ENCODE measurements around the gene ZC2HC1C. TPM values are rescaled to one million over a fixed set of nuclear protein-coding genes. Genes with fewer than 3 reads are reported as not detected.

Gene ZC2HC1C
- total RNA-seq, 4 donors from 2014 or later: 0.26 to 4.7 (median 2.4) TPM; not detected in 1

DNA sequence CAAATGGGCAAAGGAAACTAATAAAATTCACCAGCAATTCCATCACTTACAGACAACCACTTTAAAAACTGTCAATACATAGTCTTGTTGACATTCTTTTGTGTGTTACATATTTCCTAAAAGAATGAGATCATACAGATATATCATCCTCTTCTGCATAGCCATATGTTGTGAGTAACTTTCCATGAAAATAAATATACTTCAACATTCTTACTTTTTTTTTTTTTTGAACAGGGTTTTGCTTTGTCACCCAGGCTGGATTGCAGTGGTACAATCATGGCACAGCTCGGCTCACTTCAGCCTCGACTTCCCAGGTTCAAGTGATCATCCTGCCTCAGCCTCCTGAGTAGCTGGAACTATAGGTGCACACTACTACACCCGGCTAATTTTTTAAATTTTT lies 20.9 kb downstream of the ZC2HC1C start:
- no peaks in the 10 kb centered on the region for H3K36me3 ChIP-seq

GRCh38 chr14:75091251-75091650 lies 21.8 kb downstream of the ZC2HC1C start:
- TF ChIP-seq, protein P1, sequence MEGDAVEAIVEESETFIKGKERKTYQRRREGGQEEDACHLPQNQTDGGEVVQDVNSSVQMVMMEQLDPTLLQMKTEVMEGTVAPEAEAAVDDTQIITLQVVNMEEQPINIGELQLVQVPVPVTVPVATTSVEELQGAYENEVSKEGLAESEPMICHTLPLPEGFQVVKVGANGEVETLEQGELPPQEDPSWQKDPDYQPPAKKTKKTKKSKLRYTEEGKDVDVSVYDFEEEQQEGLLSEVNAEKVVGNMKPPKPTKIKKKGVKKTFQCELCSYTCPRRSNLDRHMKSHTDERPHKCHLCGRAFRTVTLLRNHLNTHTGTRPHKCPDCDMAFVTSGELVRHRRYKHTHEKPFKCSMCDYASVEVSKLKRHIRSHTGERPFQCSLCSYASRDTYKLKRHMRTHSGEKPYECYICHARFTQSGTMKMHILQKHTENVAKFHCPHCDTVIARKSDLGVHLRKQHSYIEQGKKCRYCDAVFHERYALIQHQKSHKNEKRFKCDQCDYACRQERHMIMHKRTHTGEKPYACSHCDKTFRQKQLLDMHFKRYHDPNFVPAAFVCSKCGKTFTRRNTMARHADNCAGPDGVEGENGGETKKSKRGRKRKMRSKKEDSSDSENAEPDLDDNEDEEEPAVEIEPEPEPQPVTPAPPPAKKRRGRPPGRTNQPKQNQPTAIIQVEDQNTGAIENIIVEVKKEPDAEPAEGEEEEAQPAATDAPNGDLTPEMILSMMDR (IDR thresholded peaks at IDR 0.05): no peak
- no peak for TF ChIP-seq POLR2A (IDR thresholded peaks at IDR 0.05)
- no peak for DNase-seq
- Histone ChIP-seq H3K27ac (no peak overlapping the region), H3K4me3 (no peak overlapping the region), H3K27me3 (no peaks in the 10 kb centered on the region), H3K36me3 (no peaks in the 10 kb centered on the region), H3K4me1 (no peaks in the 10 kb centered on the region), H3K9me3 (no peaks in the 10 kb centered on the region)
- intact Hi-C loops (cut with DNase I; ENCODE audit: low total_unique reads): no loop called here

More for the DNA sequence above, 20.9 kb downstream of the ZC2HC1C start:
- no peaks in the 10 kb centered on the region for H3K4me1 ChIP-seq
- intact Hi-C loops (cut with DNase I; ENCODE audit: low total_unique reads): no loop called here
- no peak overlapping the region for H3K4me3 ChIP-seq
- TF ChIP-seq POLR2A (IDR thresholded peaks at IDR 0.05): no peak
- TF ChIP-seq, protein P1 (IDR thresholded peaks at IDR 0.05): no peak
- H3K27ac ChIP-seq: no peak overlapping the region
- no peak for DNase-seq
- no peaks in the 10 kb centered on the region for H3K9me3 ChIP-seq
- H3K27me3 ChIP-seq: no peaks in the 10 kb centered on the region

GRCh38 chr14:75092698-75093097 lies 23.3 kb downstream of the ZC2HC1C start:
- H3K4me3 ChIP-seq: no peak overlapping the region
- H3K27me3 ChIP-seq: no peaks in the 10 kb centered on the region
- H3K4me1 ChIP-seq: no peaks in the 10 kb centered on the region
- no peaks in the 10 kb centered on the region for H3K9me3 ChIP-seq
- no peak for DNase-seq
- no peaks in the 10 kb centered on the region for H3K36me3 ChIP-seq
- TF ChIP-seq POLR2A (IDR thresholded peaks at IDR 0.05): no peak
- TF ChIP-seq, protein P1 (IDR thresholded peaks at IDR 0.05): no peak
- intact Hi-C loops (cut with DNase I; ENCODE audit: low total_unique reads): no loop called here
- no peak overlapping the region for H3K27ac ChIP-seq

- no peaks in the 10 kb centered on the region for H3K27me3 ChIP-seq
- H3K4me3 ChIP-seq: no peak overlapping the region
- intact Hi-C loops (cut with DNase I; ENCODE audit: low total_unique reads): no loop called here
- no peak overlapping the region for H3K27ac ChIP-seq
- TF ChIP-seq, protein P1 (IDR thresholded peaks at IDR 0.05): no peak
- TF ChIP-seq POLR2A (IDR thresholded peaks at IDR 0.05): no peak
- H3K4me1 ChIP-seq: no peaks in the 10 kb centered on the region
- no peaks in the 10 kb centered on the region for H3K9me3 ChIP-seq
- H3K36me3 ChIP-seq: no peaks in the 10 kb centered on the region
- no peak for DNase-seq
Measured at GRCh38 chr14:75094896-75095295, 25.5 kb downstream of the ZC2HC1C start.

- Histone ChIP-seq H3K9me3 (no peaks in the 10 kb centered on the region), H3K27me3 (no peaks in the 10 kb centered on the region), H3K4me1 (no peaks in the 10 kb centered on the region), H3K4me3 (no peak overlapping the region), H3K27ac (no peak overlapping the region), H3K36me3 (no peaks in the 10 kb centered on the region)
- DNase-seq: no peak
- intact Hi-C loops (cut with DNase I; ENCODE audit: low total_unique reads): no loop called here
- TF ChIP-seq, protein P1 (IDR thresholded peaks at IDR 0.05): no peak
- no peak for TF ChIP-seq POLR2A (IDR thresholded peaks at IDR 0.05)
Measured at GRCh38 chr14:75095690-75096089, 26.2 kb downstream of the ZC2HC1C start.

All from uterus (tissue), 4 donors.